GM23248 (cell line): Measurements from ENCODE around the gene PPM1H.

ENCODE experiments used
- EZH2 ChIP-seq: fragments of 200-600 bp; sonication (generic); IDR thresholded peaks from 2 replicates; pipeline ENCODE4 v1.6.1; 2018; ENCODE audit warnings: antibody characterized with exemption, mild to moderate bottlenecking; ENCODE audit not compliant: insufficient read depth, poor library complexity, severe bottlenecking
- EZH2phosphoT487 ChIP-seq: fragments of 200-600 bp; sonication (generic); IDR thresholded peaks from 2 replicates; pipeline ENCODE4 v1.6.1; 2018; ENCODE audit warnings: antibody characterized with exemption, moderate library complexity, mild to moderate bottlenecking, low read depth; ENCODE audit not compliant: insufficient read depth

GRCh38 chr12:62865937-62866336 lies 69.0 kb downstream of the PPM1H start:
- no peak for TF ChIP-seq EZH2
- no peak for TF ChIP-seq EZH2phosphoT487
